ENCODE measurements around the gene ADARB2. TPM values are rescaled to one million over a fixed set of nuclear protein-coding genes. Genes with fewer than 3 reads are reported as not detected.

The ADARB2 gene
- total RNA-seq, 1 donor from 2014 or later: not detected

- TF ChIP-seq CTCF (IDR thresholded peaks at IDR 0.05): no peak
- no peak for DNase-seq (ENCODE audit: low spot score in 2 of 2)
- Histone ChIP-seq H3K4me3 (no peak overlapping the region), H3K27me3 (no peaks in the 10 kb centered on the region), H3K9me3 (no peaks in the 10 kb centered on the region), H3K4me1 (no peaks in the 10 kb centered on the region), H3K36me3 (no peaks in the 10 kb centered on the region), H3K27ac (no peak overlapping the region)
- intact Hi-C loops (cut with DNase I): no loop called here
Measured at GRCh38 chr10:1156921-1157614, 580.3 kb downstream of the ADARB2 start.

- DNase-seq (ENCODE audit: low spot score in 2 of 2): no peak
- Histone ChIP-seq H3K27me3 (no peaks in the 10 kb centered on the region), H3K27ac (no peak overlapping the region), H3K4me3 (no peak overlapping the region), H3K4me1 (no peaks in the 10 kb centered on the region), H3K36me3 (no peaks in the 10 kb centered on the region), H3K9me3 (no peaks in the 10 kb centered on the region)
- no peak for TF ChIP-seq CTCF (IDR thresholded peaks at IDR 0.05)
- intact Hi-C loops (cut with DNase I): no loop called here
Measured at GRCh38 chr10:1156616-1156886, 580.8 kb downstream of the ADARB2 start.

- no peaks in the 10 kb centered on the region for H3K9me3 ChIP-seq
- TF ChIP-seq CTCF (IDR thresholded peaks at IDR 0.05): no peak
- peak in 1 of 2 donors; percentile 43 for DNase-seq (ENCODE audit: low spot score in 2 of 2)
- no peaks in the 10 kb centered on the region for H3K4me1 ChIP-seq
- H3K4me3 ChIP-seq: no peak overlapping the region
- intact Hi-C loops (cut with DNase I): no loop called here
- no peak overlapping the region for H3K27ac ChIP-seq
- no peaks in the 10 kb centered on the region for H3K27me3 ChIP-seq
- H3K36me3 ChIP-seq: no peaks in the 10 kb centered on the region
Measured at GRCh38 chr10:1155791-1156615, 581.3 kb downstream of the ADARB2 start.

GRCh38 chr10:1154531-1155295 is 582.6 kb downstream of the ADARB2 start:
- no peaks in the 10 kb centered on the region for H3K27me3 ChIP-seq
- no peak overlapping the region for H3K27ac ChIP-seq

More at GRCh38 chr10:1154531-1155295, 582.6 kb downstream of the ADARB2 start:
- peak in 1 of 2 donors; percentile 31 for DNase-seq (ENCODE audit: low spot score in 2 of 2)
- Histone ChIP-seq H3K4me3 (no peak overlapping the region), H3K4me1 (no peaks in the 10 kb centered on the region), H3K36me3 (no peaks in the 10 kb centered on the region), H3K9me3 (no peaks in the 10 kb centered on the region)
- intact Hi-C loops (cut with DNase I): no loop called here
- TF ChIP-seq CTCF (IDR thresholded peaks at IDR 0.05): no peak

Data from ascending aorta (tissue), 2 donors.